ENCODE measurements around the gene OAF.
"Not testable (repeated sequence)": the region's sequence is repeated elsewhere in the genome, so short reads cannot be mapped to it uniquely, and the experiment has no call there.

The OAF gene

GRCh38 chr11:120172054-120172911 lies 38.5 kb upstream of the OAF start:
- TF ChIP-seq CTCF (IDR thresholded peaks at IDR 0.05; ENCODE audit: low read depth, low read length) = peak; percentile 74
- H3K4me3 ChIP-seq (ENCODE audit: low read depth, low read length) = no peak overlapping the region

- H3K4me3 ChIP-seq (ENCODE audit: low read depth, low read length) = no peak overlapping the region
- TF ChIP-seq CTCF (IDR thresholded peaks at IDR 0.05; ENCODE audit: low read depth, low read length) = no peak
Observed at GRCh38 chr11:120173019-120173705, 37.7 kb upstream of the OAF start.

GRCh38 chr11:120173807-120174206 lies 37.0 kb upstream of the OAF start:
- TF ChIP-seq CTCF (IDR thresholded peaks at IDR 0.05; ENCODE audit: low read depth, low read length) = no peak
- no peak overlapping the region for H3K4me3 ChIP-seq (ENCODE audit: low read depth, low read length)

- TF ChIP-seq CTCF (IDR thresholded peaks at IDR 0.05; ENCODE audit: low read depth, low read length) = no peak
- no peak overlapping the region for H3K4me3 ChIP-seq (ENCODE audit: low read depth, low read length)
Observed at GRCh38 chr11:120174866-120175265, 36.0 kb upstream of the OAF start.

- no peak overlapping the region for H3K4me3 ChIP-seq (ENCODE audit: low read depth, low read length)
- no peak for TF ChIP-seq CTCF (IDR thresholded peaks at IDR 0.05; ENCODE audit: low read depth, low read length)
Observed at GRCh38 chr11:120178561-120179056, 32.2 kb upstream of the OAF start.

GRCh38 chr11:120179057-120179672 lies 31.7 kb upstream of the OAF start:
- H3K4me3 ChIP-seq (ENCODE audit: low read depth, low read length) = no peak overlapping the region
- no peak for TF ChIP-seq CTCF (IDR thresholded peaks at IDR 0.05; ENCODE audit: low read depth, low read length)

- not testable (repeated sequence) for H3K4me3 ChIP-seq (ENCODE audit: low read depth, low read length)
Observed at GRCh38 chr11:120180063-120180462, 30.8 kb upstream of the OAF start.
